Measurements from ENCODE around the gene ADARB1. TPM values are rescaled to one million over a fixed set of nuclear protein-coding genes. Genes with fewer than 3 reads are reported as not detected.

ADARB1 gene
- total RNA-seq, 2 experiments from 2014 or later: 59.1 to 59.6 TPM

DNA sequence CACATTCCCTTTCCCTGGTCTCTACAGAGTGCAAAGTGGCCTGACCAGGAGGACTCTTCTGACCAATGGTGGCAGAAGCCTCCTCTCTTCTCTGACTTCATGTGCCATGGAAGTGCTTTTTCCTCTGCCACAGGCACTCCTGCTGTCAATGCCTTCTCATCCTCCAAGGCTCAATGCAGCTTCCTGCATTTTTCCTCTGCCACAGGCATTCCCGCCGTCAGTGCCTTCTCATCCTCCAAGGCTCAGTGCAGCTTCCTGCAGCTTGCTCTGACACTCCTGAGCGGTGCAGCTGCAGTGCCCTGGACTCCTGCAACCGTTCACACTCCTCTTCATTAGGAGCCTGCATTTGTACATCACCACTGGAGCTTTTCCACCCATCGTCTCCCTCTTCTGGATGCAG is 4.7 kb upstream of the ADARB1 start:
- H3K4me3 Mint-ChIP-seq: no peak overlapping the region
- H3K4me1 Mint-ChIP-seq: peaks cover 4% of the 10 kb centered on the region
- H3K27me3 Mint-ChIP-seq: peaks cover 18% of the 10 kb centered on the region
- DNase-seq: no peak
- H3K27ac Mint-ChIP-seq: no peak overlapping the region
- H3K36me3 Mint-ChIP-seq (ENCODE audit: low read depth): peaks cover 3% of the 10 kb centered on the region
- ChIA-PET CTCF (interaction anchor here (0.9 to 2.3 kb wide), 2 partner anchors 58 to 67 kb away, joined by 3 to 5 read pairs; no protein-coding TSS in a partner anchor), POLR2A (interaction anchor here (1.6 kb wide), 1 partner anchor 33 kb away, joined by 3 read pairs; no protein-coding TSS in a partner anchor)
- no peaks in the 10 kb centered on the region for H3K9me3 Mint-ChIP-seq

GRCh38 chr21:45071078-45071873 is 3.1 kb upstream of the ADARB1 start:
- DNase-seq: no peak
- POLR2A ChIA-PET: no interaction called here
- no peaks in the 10 kb centered on the region for H3K9me3 Mint-ChIP-seq

GRCh38 chr21:45071874-45072737 is 2.3 kb upstream of the ADARB1 start:
- POLR2A ChIA-PET: no interaction called here
- H3K4me3 Mint-ChIP-seq: peak overlapping the region; percentile 10

More at GRCh38 chr21:45071078-45071873, 3.1 kb upstream of the ADARB1 start:
- peak overlapping the region; percentile 12 for H3K4me3 Mint-ChIP-seq
- H3K4me1 Mint-ChIP-seq: peaks cover 13% of the 10 kb centered on the region
- H3K36me3 Mint-ChIP-seq (ENCODE audit: low read depth): peaks cover 3% of the 10 kb centered on the region
- CTCF ChIA-PET: interaction anchor here (1.0 to 2.3 kb wide), 2 partner anchors 57 to 66 kb away, joined by 3 to 5 read pairs; no protein-coding TSS in a partner anchor
- no peak overlapping the region for H3K27ac Mint-ChIP-seq
- peaks cover 12% of the 10 kb centered on the region for H3K27me3 Mint-ChIP-seq

DNA sequence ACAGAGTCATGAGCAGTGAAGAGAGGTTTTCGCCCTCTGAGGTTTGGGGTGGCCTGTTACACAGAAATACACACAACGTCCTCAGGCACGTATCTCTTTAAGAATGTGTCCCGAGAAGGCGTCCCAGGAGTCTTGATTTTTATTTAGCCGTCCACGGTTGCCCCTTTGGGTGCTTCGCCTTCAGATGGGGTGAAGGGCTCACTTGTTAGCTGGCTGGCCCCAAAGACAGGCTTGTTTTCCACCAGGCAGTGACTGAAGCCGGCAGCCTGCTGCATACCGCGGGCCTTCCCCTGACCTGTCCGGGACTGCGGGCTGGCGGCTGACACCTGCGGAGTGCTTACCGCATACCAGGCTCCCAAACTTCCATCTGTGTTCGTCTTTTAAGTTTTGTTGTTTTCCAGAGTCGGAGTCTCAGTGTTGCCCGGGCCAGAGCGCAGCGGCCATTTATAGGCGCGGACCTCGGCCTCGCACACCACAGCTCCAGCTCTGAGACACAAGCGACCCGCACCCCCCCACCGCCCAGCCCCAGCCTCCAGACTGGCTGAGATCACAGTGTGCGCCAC is 1.6 kb upstream of the ADARB1 start:
- Mint-ChIP-seq H3K4me1 (peaks cover 27% of the 10 kb centered on the region), H3K9me3 (no peaks in the 10 kb centered on the region), H3K36me3 (ENCODE audit: low read depth) (peaks cover 3% of the 10 kb centered on the region), H3K27ac (no peak overlapping the region), H3K27me3 (no peaks in the 10 kb centered on the region), H3K4me3 (peak overlapping the region; percentile 10)
- ChIA-PET POLR2A (no interaction called here), CTCF (interaction anchor here (1.4 to 2.7 kb wide), 2 partner anchors 66 to 123 kb away, joined by 3 to 6 read pairs; no protein-coding TSS in a partner anchor)
- no peak for DNase-seq

More at GRCh38 chr21:45071874-45072737, 2.3 kb upstream of the ADARB1 start:
- CTCF ChIA-PET: interaction anchor here (2.7 kb wide), 1 partner anchor 122 kb away, joined by 6 read pairs; no protein-coding TSS in a partner anchor
- H3K9me3 Mint-ChIP-seq: no peaks in the 10 kb centered on the region
- H3K27ac Mint-ChIP-seq: no peak overlapping the region
- H3K36me3 Mint-ChIP-seq (ENCODE audit: low read depth): peaks cover 3% of the 10 kb centered on the region
- H3K27me3 Mint-ChIP-seq: peaks cover 6% of the 10 kb centered on the region
- H3K4me1 Mint-ChIP-seq: peaks cover 21% of the 10 kb centered on the region
- DNase-seq: no peak

GRCh38 chr21:45073301-45074047 is 906 bp upstream of the ADARB1 start:
- Mint-ChIP-seq H3K27ac (peak overlapping the region; percentile 72), H3K9me3 (no peaks in the 10 kb centered on the region), H3K4me3 (peak overlapping the region; percentile 90), H3K4me1 (peaks cover 34% of the 10 kb centered on the region), H3K36me3 (ENCODE audit: low read depth) (peaks cover 3% of the 10 kb centered on the region), H3K27me3 (no peaks in the 10 kb centered on the region)
- ChIA-PET POLR2A (interaction anchor here (1.1 to 2.1 kb wide), 4 partner anchors 10 to 201 kb away, joined by 3 to 12 read pairs (median 5); partner anchors contain the start of gene PTTG1IP), CTCF (interaction anchor here (1.4 to 2.7 kb wide), 4 partner anchors 52 to 124 kb away, joined by 3 to 11 read pairs (median 4); no protein-coding TSS in a partner anchor)
- no peak for DNase-seq

- Mint-ChIP-seq H3K9me3 (no peaks in the 10 kb centered on the region), H3K27me3 (no peaks in the 10 kb centered on the region), H3K4me1 (peaks cover 49% of the 10 kb centered on the region), H3K27ac (peak overlapping the region; percentile 60), H3K36me3 (ENCODE audit: low read depth) (peaks cover 8% of the 10 kb centered on the region), H3K4me3 (peak overlapping the region; percentile 85)
- peak; percentile 37 for DNase-seq
- ChIA-PET POLR2A (interaction anchor here (0.8 to 2.1 kb wide), 6 partner anchors 9 to 274 kb away, joined by 3 to 12 read pairs (median 4); partner anchors contain the start of gene PTTG1IP), CTCF (interaction anchor here (1.7 to 5.6 kb wide), 4 partner anchors 51 to 125 kb away, joined by 3 to 45 read pairs (median 8); no protein-coding TSS in a partner anchor)
These were observed 627 bp downstream of the ADARB1 start for GRCh38 chr21:45074818-45075595.

GRCh38 chr21:45075596-45076244 is 1.3 kb downstream of the ADARB1 start:
- Mint-ChIP-seq H3K4me1 (peaks cover 56% of the 10 kb centered on the region), H3K36me3 (ENCODE audit: low read depth) (peaks cover 10% of the 10 kb centered on the region), H3K9me3 (no peaks in the 10 kb centered on the region), H3K4me3 (peak overlapping the region; percentile 85), H3K27me3 (no peaks in the 10 kb centered on the region), H3K27ac (peak overlapping the region; percentile 60)
- no peak for DNase-seq
- POLR2A ChIA-PET: interaction anchor here (1.0 to 1.3 kb wide), 4 partner anchors 9 to 275 kb away, joined by 3 to 5 read pairs (median 3); no protein-coding TSS in a partner anchor
- CTCF ChIA-PET: interaction anchor here (0.7 to 5.6 kb wide), 7 partner anchors 9 to 202 kb away, joined by 3 to 45 read pairs (median 4); partner anchors contain the start of gene PTTG1IP

GRCh38 chr21:45076245-45076711 is 1.9 kb downstream of the ADARB1 start:
- H3K4me1 Mint-ChIP-seq: peaks cover 62% of the 10 kb centered on the region
- ChIA-PET CTCF (interaction anchor here (0.7 to 5.6 kb wide), 8 partner anchors 9 to 203 kb away, joined by 3 to 45 read pairs (median 4); partner anchors contain the start of gene PTTG1IP), POLR2A (interaction anchor here (1.0 to 1.3 kb wide), 5 partner anchors 9 to 275 kb away, joined by 3 to 5 read pairs (median 3); no protein-coding TSS in a partner anchor)
- peak; percentile 33 for DNase-seq
- H3K36me3 Mint-ChIP-seq (ENCODE audit: low read depth): peaks cover 11% of the 10 kb centered on the region
- no peaks in the 10 kb centered on the region for H3K27me3 Mint-ChIP-seq
- H3K27ac Mint-ChIP-seq: peak overlapping the region; percentile 60
- H3K9me3 Mint-ChIP-seq: no peaks in the 10 kb centered on the region
- H3K4me3 Mint-ChIP-seq: peak overlapping the region; percentile 85

DNA sequence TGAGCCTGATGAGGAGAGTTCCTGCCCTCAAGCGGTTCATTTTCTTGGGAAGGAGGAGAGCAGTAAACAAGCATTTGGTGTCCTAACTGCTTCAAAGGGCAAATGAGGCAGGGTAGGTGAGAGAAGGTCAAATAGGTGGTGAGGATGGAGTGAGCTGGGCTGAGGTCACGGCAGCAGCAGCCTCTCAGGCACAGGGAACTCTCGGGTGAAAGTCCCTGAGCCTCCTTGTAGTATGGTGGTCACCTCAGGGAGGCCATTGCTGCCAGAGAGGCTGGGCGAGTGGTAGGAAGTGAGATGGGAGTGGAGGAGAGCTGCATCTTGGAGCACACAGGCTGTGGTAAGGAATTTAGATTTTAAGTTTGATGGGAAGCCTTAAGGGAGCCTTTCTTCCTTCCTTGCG is 4.0 kb downstream of the ADARB1 start:
- DNase-seq: no peak
- H3K27me3 Mint-ChIP-seq: no peaks in the 10 kb centered on the region
- peak overlapping the region; percentile 95 for H3K27ac Mint-ChIP-seq
- H3K9me3 Mint-ChIP-seq: no peaks in the 10 kb centered on the region
- POLR2A ChIA-PET: interaction anchor here (0.8 to 1.9 kb wide), 11 partner anchors 9 to 151 kb away, joined by 3 to 9 read pairs (median 5); no protein-coding TSS in a partner anchor
- peaks cover 82% of the 10 kb centered on the region for H3K4me1 Mint-ChIP-seq
- CTCF ChIA-PET: interaction anchor here (0.6 to 5.6 kb wide), 6 partner anchors 46 to 1650 kb away, joined by 3 to 45 read pairs (median 4); no protein-coding TSS in a partner anchor
- H3K36me3 Mint-ChIP-seq (ENCODE audit: low read depth): peaks cover 23% of the 10 kb centered on the region
- peak overlapping the region; percentile 0 for H3K4me3 Mint-ChIP-seq

DNA sequence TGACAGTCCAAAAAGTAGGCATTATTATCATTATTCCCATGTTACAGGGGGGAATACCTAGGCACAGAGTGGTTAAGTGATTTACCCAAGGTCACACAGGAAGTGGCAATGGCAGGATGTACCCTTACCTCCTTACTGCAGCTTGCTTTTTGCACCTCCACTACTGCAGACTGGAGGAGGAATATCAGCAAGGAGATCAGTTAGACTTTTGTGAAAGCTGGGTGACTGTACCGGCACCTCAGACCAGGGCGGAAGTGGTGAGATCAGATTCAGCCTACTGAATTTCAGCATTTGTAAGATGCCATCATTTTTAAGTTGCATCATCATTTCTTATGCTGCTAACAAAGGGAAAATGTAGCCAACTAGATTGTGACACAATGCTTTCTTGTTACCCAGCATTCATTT is 4.5 kb downstream of the ADARB1 start:
- H3K9me3 Mint-ChIP-seq: no peaks in the 10 kb centered on the region
- peaks cover 22% of the 10 kb centered on the region for H3K36me3 Mint-ChIP-seq (ENCODE audit: low read depth)
- peak overlapping the region; percentile 95 for H3K27ac Mint-ChIP-seq
- H3K4me1 Mint-ChIP-seq: peaks cover 84% of the 10 kb centered on the region
- H3K27me3 Mint-ChIP-seq: no peaks in the 10 kb centered on the region
- H3K4me3 Mint-ChIP-seq: peak overlapping the region; percentile 31
- peak; percentile 89 for DNase-seq
- ChIA-PET CTCF (interaction anchor here (0.6 to 5.6 kb wide), 7 partner anchors 10 to 1651 kb away, joined by 3 to 45 read pairs (median 4); no protein-coding TSS in a partner anchor), POLR2A (interaction anchor here (0.7 to 1.9 kb wide), 15 partner anchors 9 to 209 kb away, joined by 3 to 9 read pairs (median 4); partner anchors contain the start of gene POFUT2)
